PC-9 (cell line): ENCODE data around the gene PCGF3. TPM values are rescaled to one million over a fixed set of nuclear protein-coding genes. Genes with fewer than 3 reads are reported as not detected.
"Not testable (repeated sequence)": the region's sequence is repeated elsewhere in the genome, so short reads cannot be mapped to it uniquely, and the experiment has no call there.

Experiments
- BruUV-seq: library from RNA; stranded (reverse); fragments of 400-500 nt; replicated peaks from 2 replicates; lab custom pipeline; 2021; lab: Mats Ljungman, UMichigan
- CTCF ChIA-PET: fragments of 300-600 bp; sonication (Branson Sonifier 250); formaldehyde crosslinking; loops from one replicate; lab custom pipeline; 2022; ENCODE audit warnings: antibody characterized with exemption; lab: Charles Lee
- POLR2A ChIA-PET: fragments of 300-600 bp; sonication (Branson Sonifier 250); formaldehyde crosslinking; loops from one replicate; lab custom pipeline; 2022; ENCODE audit warnings: antibody characterized with exemption; ENCODE audit not compliant: unreplicated experiment; lab: Charles Lee
- DNase-seq, 2 experiments: peaks; one replicate each; pipeline versions ENCODE4 v3.0.0 to v3.0.0-alpha.2; 2015 to 2022; ENCODE audit warnings: mixed read lengths in 1 of 2
- H2AFZ ChIP-seq: fragments of 200-600 bp; sonication (generic); 2 replicates; pipeline ENCODE4 v1.8.1; 2017; ENCODE audit warnings: antibody characterized with exemption
- H3F3A ChIP-seq: fragments of 200-600 bp; sonication (generic); 2 replicates; pipeline ENCODE4 v1.8.1; 2017; ENCODE audit warnings: antibody characterized with exemption, mild to moderate bottlenecking, low read depth; ENCODE audit not compliant: insufficient read depth
- H3K27ac ChIP-seq: fragments of 200-600 bp; sonication (generic); 2 replicates; pipeline ENCODE4 v1.6.1; 2016; ENCODE audit warnings: mixed run types
- H3K27me3 ChIP-seq: fragments of 200-600 bp; sonication (generic); 2 replicates; pipeline ENCODE4 v1.6.1; 2016; ENCODE audit warnings: low read depth, mixed run types; ENCODE audit not compliant: insufficient read depth
- H3K36me3 ChIP-seq: fragments of 200-600 bp; sonication (generic); 2 replicates; pipeline ENCODE4 v1.6.1; 2016; ENCODE audit warnings: low read depth, mixed run types
- H3K4me1 ChIP-seq: fragments of 200-600 bp; sonication (generic); replicated peaks from 2 replicates; pipeline ENCODE4 v1.6.1; 2016; ENCODE audit warnings: mixed run types; ENCODE audit not compliant: insufficient read depth
- H3K4me2 ChIP-seq: fragments of 200-600 bp; sonication (generic); 2 replicates; pipeline ENCODE4 v1.6.1; 2017; ENCODE audit warnings: mixed run types
- H3K4me3 ChIP-seq: fragments of 200-600 bp; sonication (generic); 2 replicates; pipeline ENCODE4 v1.6.1; 2016; ENCODE audit warnings: mixed run types
- H3K79me2 ChIP-seq: fragments of 200-600 bp; sonication (generic); 2 replicates; pipeline ENCODE4 v1.6.1; 2017; ENCODE audit warnings: low read depth, mixed run types
- H3K9me2 ChIP-seq: fragments of 200-600 bp; sonication (generic); 2 replicates; pipeline ENCODE4 v1.8.1; 2017; ENCODE audit warnings: mild to moderate bottlenecking; ENCODE audit not compliant: insufficient read depth
- H3K9me3 ChIP-seq: fragments of 200-600 bp; sonication (generic); 2 replicates; pipeline ENCODE4 v1.8.1; 2016; ENCODE audit warnings: low read depth; ENCODE audit not compliant: insufficient read depth
- H4K20me1 ChIP-seq: fragments of 200-600 bp; sonication (generic); 2 replicates; pipeline ENCODE4 v1.8.1; 2017; ENCODE audit not compliant: insufficient read depth
- EZH2 ChIP-seq: fragments of 200-600 bp; sonication (generic); IDR thresholded peaks from 2 replicates; pipeline ENCODE4 v1.8.0; 2017; ENCODE audit warnings: antibody characterized with exemption, low read depth
- intact Hi-C: fragments of 100-400 bp; cut with micrococcal nuclease; formaldehyde crosslinking; loops from one replicate; pipeline ENCODE4 v1.10.0; 2022; ENCODE audit not compliant: unreplicated experiment
- total RNA-seq: library from RNA; stranded (reverse); gene quantifications from 2 replicates; pipeline ENCODE4 v1.2.3, GENCODE V29; 2021
- TF ChIP-seq, protein P1 (sequence below): fragments of 200-600 bp; sonication (generic); conservative IDR thresholded peaks from 2 replicates; pipeline ENCODE4 v1.6.1; 2017; ENCODE audit warnings: mixed run types, antibody characterized with exemption, mild to moderate bottlenecking, moderate library complexity

The PCGF3 gene
- total RNA-seq, 1 experiment from 2014 or later = 60.8 TPM

- no peak overlapping the region for H2AFZ ChIP-seq
- CTCF ChIA-PET = no interaction called here
- H3K27ac ChIP-seq = no peak overlapping the region
- H3K79me2 ChIP-seq = peaks cover 50% of the 10 kb centered on the region
- H3K9me3 ChIP-seq = no peaks in the 10 kb centered on the region
- H3K36me3 ChIP-seq = peaks cover 32% of the 10 kb centered on the region
- no peak overlapping the region for H3K4me2 ChIP-seq
- H4K20me1 ChIP-seq = peaks cover 94% of the 10 kb centered on the region
- no TSS peak for BruUV-seq
- no peaks in the 10 kb centered on the region for H3K4me1 ChIP-seq
- peaks cover 52% of the 10 kb centered on the region for H3F3A ChIP-seq
- DNase-seq = no peak
- no peaks in the 10 kb centered on the region for H3K9me2 ChIP-seq
- TF ChIP-seq, protein P1, sequence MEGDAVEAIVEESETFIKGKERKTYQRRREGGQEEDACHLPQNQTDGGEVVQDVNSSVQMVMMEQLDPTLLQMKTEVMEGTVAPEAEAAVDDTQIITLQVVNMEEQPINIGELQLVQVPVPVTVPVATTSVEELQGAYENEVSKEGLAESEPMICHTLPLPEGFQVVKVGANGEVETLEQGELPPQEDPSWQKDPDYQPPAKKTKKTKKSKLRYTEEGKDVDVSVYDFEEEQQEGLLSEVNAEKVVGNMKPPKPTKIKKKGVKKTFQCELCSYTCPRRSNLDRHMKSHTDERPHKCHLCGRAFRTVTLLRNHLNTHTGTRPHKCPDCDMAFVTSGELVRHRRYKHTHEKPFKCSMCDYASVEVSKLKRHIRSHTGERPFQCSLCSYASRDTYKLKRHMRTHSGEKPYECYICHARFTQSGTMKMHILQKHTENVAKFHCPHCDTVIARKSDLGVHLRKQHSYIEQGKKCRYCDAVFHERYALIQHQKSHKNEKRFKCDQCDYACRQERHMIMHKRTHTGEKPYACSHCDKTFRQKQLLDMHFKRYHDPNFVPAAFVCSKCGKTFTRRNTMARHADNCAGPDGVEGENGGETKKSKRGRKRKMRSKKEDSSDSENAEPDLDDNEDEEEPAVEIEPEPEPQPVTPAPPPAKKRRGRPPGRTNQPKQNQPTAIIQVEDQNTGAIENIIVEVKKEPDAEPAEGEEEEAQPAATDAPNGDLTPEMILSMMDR = no peak
- no peak for TF ChIP-seq EZH2
- H3K4me3 ChIP-seq = no peak overlapping the region
- POLR2A ChIA-PET = no interaction called here
- no peaks in the 10 kb centered on the region for H3K27me3 ChIP-seq
- intact Hi-C loops = no loop called here
Observed at GRCh38 chr4:772118-772517, 66.5 kb downstream of the PCGF3 start.

GRCh38 chr4:772776-773175 is 67.1 kb downstream of the PCGF3 start:
- no peaks in the 10 kb centered on the region for H3K9me2 ChIP-seq
- no peak overlapping the region for H2AFZ ChIP-seq
- no TSS peak for BruUV-seq
- intact Hi-C loops = no loop called here
- H3K79me2 ChIP-seq = peaks cover 56% of the 10 kb centered on the region
- POLR2A ChIA-PET = no interaction called here
- H3K4me2 ChIP-seq = no peak overlapping the region
- DNase-seq = no peak
- H3K36me3 ChIP-seq = peaks cover 36% of the 10 kb centered on the region
- no peak overlapping the region for H3K4me3 ChIP-seq
- no peaks in the 10 kb centered on the region for H3K27me3 ChIP-seq
- peaks cover 52% of the 10 kb centered on the region for H3F3A ChIP-seq
- H4K20me1 ChIP-seq = peaks cover 96% of the 10 kb centered on the region
- no peak overlapping the region for H3K27ac ChIP-seq
- H3K4me1 ChIP-seq = no peaks in the 10 kb centered on the region
- no peaks in the 10 kb centered on the region for H3K9me3 ChIP-seq
- CTCF ChIA-PET = no interaction called here
- TF ChIP-seq EZH2 = no peak
- TF ChIP-seq, protein P1 = no peak

GRCh38 chr4:773214-773613 is 67.6 kb downstream of the PCGF3 start:
- intact Hi-C loops = no loop called here
- TF ChIP-seq, protein P1 = no peak
- no peak for TF ChIP-seq EZH2
- H3K9me3 ChIP-seq = no peaks in the 10 kb centered on the region
- H3K4me3 ChIP-seq = no peak overlapping the region
- H3K4me1 ChIP-seq = no peaks in the 10 kb centered on the region
- H2AFZ ChIP-seq = no peak overlapping the region
- BruUV-seq = no TSS peak
- H3K36me3 ChIP-seq = peaks cover 41% of the 10 kb centered on the region
- no peak for DNase-seq
- H3K4me2 ChIP-seq = no peak overlapping the region
- CTCF ChIA-PET = no interaction called here
- H3K27me3 ChIP-seq = no peaks in the 10 kb centered on the region
- no peak overlapping the region for H3K27ac ChIP-seq
- peaks cover 96% of the 10 kb centered on the region for H4K20me1 ChIP-seq
- no peaks in the 10 kb centered on the region for H3K9me2 ChIP-seq
- POLR2A ChIA-PET = no interaction called here
- H3F3A ChIP-seq = peaks cover 52% of the 10 kb centered on the region
- H3K79me2 ChIP-seq = peaks cover 61% of the 10 kb centered on the region

GRCh38 chr4:774419-775092 is 68.9 kb downstream of the PCGF3 start:
- POLR2A ChIA-PET, DNase-seq, H3K4me2 ChIP-seq, intact Hi-C loops, BruUV-seq, H3K4me1 ChIP-seq, H3K27me3 ChIP-seq, H3K27ac ChIP-seq, H3K9me2 ChIP-seq, H2AFZ ChIP-seq, CTCF ChIA-PET, H3K4me3 ChIP-seq, H3K9me3 ChIP-seq: not testable (repeated sequence)
- Histone ChIP-seq H3F3A (peaks cover 55% of the 10 kb centered on the region; the same call in 1 of the 2 replicates), H3K36me3 (peaks cover 46% of the 10 kb centered on the region), H4K20me1 (peaks cover 95% of the 10 kb centered on the region), H3K79me2 (peaks cover 72% of the 10 kb centered on the region)

DNA sequence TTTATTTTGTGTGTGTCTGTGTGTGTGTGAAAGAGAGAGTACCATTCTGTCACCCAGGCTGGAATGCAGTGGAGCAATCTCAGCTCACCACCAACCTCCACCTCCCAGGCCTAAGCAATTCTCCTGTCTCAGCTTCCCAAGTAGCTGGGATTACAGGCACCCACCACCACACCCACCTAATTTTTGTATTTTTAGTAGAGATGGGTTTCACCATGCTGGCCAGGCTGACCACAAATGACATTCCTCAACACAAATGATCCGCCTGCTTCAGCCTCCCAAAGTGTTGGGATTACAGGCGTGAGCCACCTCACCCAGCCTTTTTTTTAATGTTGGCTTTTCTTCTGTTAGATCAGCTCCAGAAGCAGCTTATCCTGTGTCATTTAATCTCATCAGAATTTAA is 69.9 kb downstream of the PCGF3 start:
- H3K79me2 ChIP-seq = peaks cover 81% of the 10 kb centered on the region
- POLR2A ChIA-PET, H2AFZ ChIP-seq: not testable (repeated sequence)

More for the DNA sequence above, 69.9 kb downstream of the PCGF3 start:
- DNase-seq, H3K9me3 ChIP-seq, CTCF ChIA-PET, BruUV-seq, H3K27me3 ChIP-seq, H3K4me1 ChIP-seq, H3K9me2 ChIP-seq, H3K4me3 ChIP-seq, H3K27ac ChIP-seq, intact Hi-C loops, H3K4me2 ChIP-seq: not testable (repeated sequence)
- Histone ChIP-seq H4K20me1 (peaks cover 95% of the 10 kb centered on the region), H3F3A (peaks cover 53% of the 10 kb centered on the region; the same call in 1 of the 2 replicates), H3K36me3 (peaks cover 50% of the 10 kb centered on the region)
